Suprapubic skin (tissue), 4 donors: ENCODE results near the gene ZBTB44. TPM values are rescaled to one million over a fixed set of nuclear protein-coding genes. Genes with fewer than 3 reads are reported as not detected.

Experiments
- DNase-seq, 2 donors: peaks; one replicate each; pipeline ENCODE4 v3.0.0-alpha.2; 2019; ENCODE audit warnings: low spot score in 2 of 2
- H3K27ac ChIP-seq: fragments of 200-600 bp; sonication (generic); one replicate; pipeline ENCODE4 v1.5.1; 2019
- H3K27me3 ChIP-seq: fragments of 200-600 bp; sonication (generic); one replicate; pipeline ENCODE4 v1.5.1; 2019
- H3K36me3 ChIP-seq: fragments of 200-600 bp; sonication (generic); one replicate; pipeline ENCODE4 v1.5.1; 2019
- H3K4me1 ChIP-seq: fragments of 200-600 bp; sonication (generic); one replicate; pipeline ENCODE4 v1.5.1; 2019
- H3K4me3 ChIP-seq: fragments of 200-600 bp; sonication (generic); one replicate; pipeline ENCODE4 v1.5.1; 2019; ENCODE audit warnings: mild to moderate bottlenecking
- H3K9me3 ChIP-seq: fragments of 200-600 bp; sonication (generic); one replicate; pipeline ENCODE4 v1.5.1; 2019
- CTCF ChIP-seq, 2 donors: fragments of 200-600 bp in 1 of 2; fragments of 450-650 bp in 1 of 2; sonication (generic) in 1 of 2; IDR thresholded peaks; one replicate each; pipeline ENCODE4 v1.5.1; 2016 to 2019; ENCODE audit warnings: antibody characterized with exemption in 2 of 2, mild to moderate bottlenecking in 1 of 2, moderate library complexity in 1 of 2
- EP300 ChIP-seq: sonication (generic); formaldehyde crosslinking; IDR thresholded peaks from one replicate; pipeline ENCODE4 v1.6.1; 2017; ENCODE audit warnings: antibody characterized with exemption
- POLR2A ChIP-seq, 2 donors: fragments of 450-650 bp; IDR thresholded peaks; one replicate each; pipeline ENCODE4 v1.6.1; 2017; ENCODE audit warnings: antibody characterized with exemption in 2 of 2, mild to moderate bottlenecking in 2 of 2, moderate library complexity in 2 of 2
- POLR2AphosphoS5 ChIP-seq, 3 donors: sonication (generic); formaldehyde crosslinking; IDR thresholded peaks; one replicate each; pipeline ENCODE4 v1.6.1; 2017; ENCODE audit warnings: antibody characterized with exemption in 3 of 3
- WGBS: methylation state at CpG from one replicate; pipeline ENCODE4 v1.1.5; 2018; 5-methylcytosine and 5-hydroxymethylcytosine counted together
- total RNA-seq, 4 donors: library from RNA; depleted of rRNA; stranded (reverse); fragments of >200 nt; gene quantifications; one replicate each; pipeline ENCODE4 v1.1.0, GENCODE V29; 2016

Gene ZBTB44
- total RNA-seq, 4 donors from 2014 or later: 28.7 to 89.5 (median 69.1) TPM

- Histone ChIP-seq H3K36me3 (peaks cover 13% of the 10 kb centered on the region), H3K9me3 (no peaks in the 10 kb centered on the region), H3K4me1 (peaks cover 11% of the 10 kb centered on the region), H3K27me3 (no peaks in the 10 kb centered on the region), H3K27ac (no peak overlapping the region), H3K4me3 (no peak overlapping the region)
- 19% methylated on average over 14 of the region's 28 CpGs for WGBS
- peak; percentile 70 to 83 for DNase-seq
- TF ChIP-seq POLR2A (IDR thresholded peaks at IDR 0.05): no peak
- peak; percentile 80 to 94 for TF ChIP-seq CTCF (IDR thresholded peaks at IDR 0.05)
Measured at GRCh38 chr11:130213143-130213978, 101.4 kb downstream of the ZBTB44 start.

- peak; percentile 46 to 64 for DNase-seq
- Histone ChIP-seq H3K9me3 (no peaks in the 10 kb centered on the region), H3K36me3 (peaks cover 15% of the 10 kb centered on the region), H3K27me3 (no peaks in the 10 kb centered on the region), H3K4me1 (peaks cover 11% of the 10 kb centered on the region), H3K4me3 (no peak overlapping the region), H3K27ac (no peak overlapping the region)
- WGBS: 67% methylated on average over 5 of the region's 11 CpGs
- TF ChIP-seq EP300 (no peak), POLR2AphosphoS5 (IDR thresholded peaks at IDR 0.05) (no peak), POLR2A (IDR thresholded peaks at IDR 0.05) (no peak), CTCF (IDR thresholded peaks at IDR 0.05) (no peak)
Measured at GRCh38 chr11:130212431-130212961, 102.2 kb downstream of the ZBTB44 start.

- no peak overlapping the region for H3K27ac ChIP-seq
- TF ChIP-seq CTCF (IDR thresholded peaks at IDR 0.05) (no peak), POLR2A (IDR thresholded peaks at IDR 0.05) (no peak), EP300 (no peak), POLR2AphosphoS5 (IDR thresholded peaks at IDR 0.05) (no peak)
- peaks cover 15% of the 10 kb centered on the region for H3K36me3 ChIP-seq
- no peak overlapping the region for H3K4me3 ChIP-seq
- H3K27me3 ChIP-seq: no peaks in the 10 kb centered on the region
- peak; percentile 44 to 64 for DNase-seq
- H3K9me3 ChIP-seq: no peaks in the 10 kb centered on the region
- peaks cover 7% of the 10 kb centered on the region for H3K4me1 ChIP-seq
- WGBS: 90% methylated on average over 9 of the region's 19 CpGs
Measured at GRCh38 chr11:130211781-130212401, 102.8 kb downstream of the ZBTB44 start.

- 93% methylated on average over 3 of the region's 3 CpGs for WGBS
- peaks cover 15% of the 10 kb centered on the region for H3K36me3 ChIP-seq
- peak; percentile 0 to 59 for DNase-seq
Measured at GRCh38 chr11:130211144-130211543, 103.6 kb downstream of the ZBTB44 start.

More at GRCh38 chr11:130211144-130211543, 103.6 kb downstream of the ZBTB44 start:
- no peaks in the 10 kb centered on the region for H3K4me1 ChIP-seq
- H3K9me3 ChIP-seq: no peaks in the 10 kb centered on the region
- no peak overlapping the region for H3K4me3 ChIP-seq
- no peaks in the 10 kb centered on the region for H3K27me3 ChIP-seq
- TF ChIP-seq POLR2AphosphoS5 (IDR thresholded peaks at IDR 0.05) (no peak), EP300 (no peak), CTCF (IDR thresholded peaks at IDR 0.05) (no peak), POLR2A (IDR thresholded peaks at IDR 0.05) (no peak)
- no peak overlapping the region for H3K27ac ChIP-seq
